Stimulated activated CD4-positive, alpha-beta T cell treated with anti-CD3 and anti-CD28 coated beads, Interleukin-1b, Interleukin-23, amount 100 ng/mL, for 4 hours (primary cell): ENCODE measurements around the gene SCIN.

Source experiments
- DNase-seq, 2 donors: peaks; one replicate each; pipeline ENCODE4 v3.0.0-alpha.2; 2020; ENCODE audit warnings: low read depth in 2 of 2

Gene SCIN

GRCh38 chr7:12567015-12567414 is 3.5 kb upstream of the SCIN start:
- no peak for DNase-seq

- DNase-seq = no peak
Observed at GRCh38 chr7:12569673-12570072, 847 bp upstream of the SCIN start.

- no peak for DNase-seq
Observed at GRCh38 chr7:12570168-12570533, 369 bp upstream of the SCIN start.

GRCh38 chr7:12571691-12572090 is 1.2 kb downstream of the SCIN start:
- no peak for DNase-seq

- no peak for DNase-seq
Observed at GRCh38 chr7:12572941-12573575, 2.5 kb downstream of the SCIN start.

GRCh38 chr7:12573885-12574284 is 3.4 kb downstream of the SCIN start:
- no peak for DNase-seq

- DNase-seq = no peak
Observed at GRCh38 chr7:12578930-12579640, 8.6 kb downstream of the SCIN start.

GRCh38 chr7:12581897-12582296 is 11.4 kb downstream of the SCIN start:
- no peak for DNase-seq

- DNase-seq = no peak
Observed at GRCh38 chr7:12582362-12582761, 11.8 kb downstream of the SCIN start.

- no peak for DNase-seq
Observed at GRCh38 chr7:12583176-12583575, 12.7 kb downstream of the SCIN start.

- no peak for DNase-seq
Observed at GRCh38 chr7:12583922-12584321, 13.4 kb downstream of the SCIN start.

- no peak for DNase-seq
Observed at GRCh38 chr7:12584930-12585329, 14.4 kb downstream of the SCIN start.

GRCh38 chr7:12586271-12586670 is 15.8 kb downstream of the SCIN start:
- no peak for DNase-seq

GRCh38 chr7:12588259-12588904 is 17.9 kb downstream of the SCIN start:
- DNase-seq = no peak

- no peak for DNase-seq
Observed at GRCh38 chr7:12590559-12590958, 20.0 kb downstream of the SCIN start.

- no peak for DNase-seq
Observed at GRCh38 chr7:12594122-12594897, 23.8 kb downstream of the SCIN start.

- DNase-seq = no peak
Observed at GRCh38 chr7:12595148-12595547, 24.6 kb downstream of the SCIN start.

- DNase-seq = no peak
Observed at GRCh38 chr7:12596225-12596790, 25.8 kb downstream of the SCIN start.

GRCh38 chr7:12601302-12601869 is 30.9 kb downstream of the SCIN start:
- DNase-seq = no peak

- DNase-seq = no peak
Observed at GRCh38 chr7:12607134-12607533, 36.6 kb downstream of the SCIN start.

- no peak for DNase-seq
Observed at GRCh38 chr7:12609561-12609960, 39.0 kb downstream of the SCIN start.

- DNase-seq = no peak
Observed at GRCh38 chr7:12610899-12611298, 40.4 kb downstream of the SCIN start.
